ENCODE measurements around the gene CR1.
"Not testable (repeated sequence)": the region's sequence is repeated elsewhere in the genome, so short reads cannot be mapped to it uniquely, and the experiment has no call there.

GRCh38 chr1:207528401-207528800 is 32.4 kb downstream of the CR1 start:
- not testable (repeated sequence) for TF ChIP-seq CTCF (IDR thresholded peaks at IDR 0.05; ENCODE audit: low read depth, low read length); POLR2A (IDR thresholded peaks at IDR 0.05; ENCODE audit: extremely low read depth, insufficient read length); MAX (IDR thresholded peaks at IDR 0.05; ENCODE audit: low read depth, low read length)
